Urinary bladder (tissue), 4 donors: ENCODE measurements around the gene CCDC57. TPM values are rescaled to one million over a fixed set of nuclear protein-coding genes. Genes with fewer than 3 reads are reported as not detected.

ENCODE experiments used
- DNase-seq: peaks from one replicate; pipeline ENCODE4 v3.0.0-alpha.2; 2015; ENCODE audit errors: extremely low spot score
- H3K27ac ChIP-seq: one replicate; pipeline ENCODE4 v1.5.1; 2013; ENCODE audit warnings: low read depth, mild to moderate bottlenecking, moderate library complexity
- H3K36me3 ChIP-seq: one replicate; pipeline ENCODE4 v1.6.1; 2013; ENCODE audit warnings: mild to moderate bottlenecking, moderate library complexity; ENCODE audit not compliant: insufficient read depth
- H3K4me1 ChIP-seq: one replicate; pipeline ENCODE4 v1.6.1; 2013; ENCODE audit warnings: mild to moderate bottlenecking, moderate library complexity; ENCODE audit not compliant: insufficient read depth
- H3K4me3 ChIP-seq: one replicate; pipeline ENCODE4 v1.5.1; 2013; ENCODE audit warnings: low read depth, low read length
- WGBS: extraction: QIAGEN DNeasy Blood & Tissue Kit; methylation state at CpG from one replicate; pipeline ENCODE4 v1.1.7; 2013; 5-methylcytosine and 5-hydroxymethylcytosine counted together
- polyA plus RNA-seq: library from polyadenylated mRNA; stranded (reverse); fragments of 200-250 nt; gene quantifications from one replicate; pipeline ENCODE4 v1.2.3, GENCODE V29; 2013
- total RNA-seq: library from RNA; depleted of rRNA; stranded (reverse); fragments of >200 nt; gene quantifications from one replicate; pipeline ENCODE4 v1.2.3, GENCODE V29; 2014
- donor health status: healthy with polysubstance abuse.
- donor health status: healthy.

The CCDC57 gene
- total and polyA plus RNA-seq, 2 donors = 23.7 to 25.9 TPM

DNA sequence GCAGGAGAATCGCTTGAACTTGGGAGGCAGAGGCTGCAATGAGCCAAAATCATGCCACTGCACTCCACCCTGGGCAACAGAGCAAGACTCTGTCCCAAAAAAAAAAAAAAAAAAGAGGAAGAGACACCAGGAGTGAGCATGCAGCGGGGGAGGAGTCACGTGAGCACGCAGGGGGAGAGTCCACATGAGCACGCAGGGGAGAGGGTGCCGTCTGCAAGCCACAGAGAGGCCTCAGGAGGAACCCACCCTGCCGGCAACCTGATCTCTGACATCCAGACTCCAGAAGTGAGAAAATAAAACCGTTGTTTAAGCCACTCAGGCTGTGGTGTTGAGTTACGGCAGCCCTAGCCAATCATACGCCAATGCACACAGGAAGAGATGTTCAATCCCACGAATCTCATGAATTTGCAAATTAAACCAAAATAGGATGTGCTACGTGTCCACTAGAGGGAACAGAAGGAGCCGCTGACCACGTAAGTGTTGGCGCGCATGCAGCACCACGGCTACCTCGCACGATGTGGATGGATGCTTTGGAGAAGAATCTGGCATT is 42.2 kb downstream of the CCDC57 start:
- Histone ChIP-seq H3K4me3 (no peak overlapping the region), H3K27ac (no peak overlapping the region), H3K36me3 (no peaks in the 10 kb centered on the region), H3K4me1 (no peaks in the 10 kb centered on the region)
- DNase-seq = no peak
- WGBS = 82% methylated on average over 19 of the region's 19 CpGs

DNA sequence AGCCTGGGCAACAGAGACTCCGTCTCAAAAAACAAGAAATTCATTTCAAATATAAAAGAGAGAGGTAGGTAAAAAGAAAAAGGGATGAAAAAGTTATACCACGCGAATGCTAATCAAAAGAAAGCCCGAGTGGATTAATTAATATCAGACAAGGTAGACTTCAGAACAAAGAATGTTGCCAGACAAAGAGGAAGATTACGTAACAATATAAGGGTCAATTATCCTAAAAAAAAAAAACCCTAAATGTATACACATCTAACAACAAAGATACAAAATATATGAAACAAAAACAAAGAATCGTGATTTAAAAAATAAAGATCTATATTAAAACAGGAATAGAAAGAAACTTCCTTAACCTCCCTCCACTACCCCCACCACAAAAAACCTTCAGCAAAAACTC is 44.1 kb downstream of the CCDC57 start:
- 92% methylated on average over 6 of the region's 6 CpGs for WGBS
- no peaks in the 10 kb centered on the region for H3K36me3 ChIP-seq
- no peak overlapping the region for H3K27ac ChIP-seq
- H3K4me1 ChIP-seq = no peaks in the 10 kb centered on the region
- no peak overlapping the region for H3K4me3 ChIP-seq
- no peak for DNase-seq

DNA sequence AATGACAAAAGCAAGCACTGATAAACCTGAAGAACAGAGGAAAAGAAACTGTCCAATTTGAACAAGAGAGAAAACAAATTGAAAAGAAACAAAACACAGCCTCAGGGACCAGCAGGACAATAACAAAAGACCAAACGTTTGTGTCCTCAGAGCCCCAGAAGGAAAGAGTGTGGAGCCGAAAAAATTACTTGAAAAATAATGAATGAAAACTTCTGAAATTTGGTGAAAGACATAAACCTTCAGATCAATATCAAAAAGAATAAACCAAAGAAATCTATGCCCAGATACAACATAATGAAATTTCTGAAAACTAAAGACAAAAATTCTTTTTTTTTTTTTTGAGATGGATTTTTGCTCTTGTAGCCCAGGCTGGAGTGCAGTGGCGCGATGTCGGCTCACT is 45.6 kb downstream of the CCDC57 start:
- 95% methylated on average over 5 of the region's 5 CpGs for WGBS
- Histone ChIP-seq H3K36me3 (peaks cover 2% of the 10 kb centered on the region), H3K4me1 (no peaks in the 10 kb centered on the region), H3K27ac (no peak overlapping the region), H3K4me3 (no peak overlapping the region)
- DNase-seq = no peak

DNA sequence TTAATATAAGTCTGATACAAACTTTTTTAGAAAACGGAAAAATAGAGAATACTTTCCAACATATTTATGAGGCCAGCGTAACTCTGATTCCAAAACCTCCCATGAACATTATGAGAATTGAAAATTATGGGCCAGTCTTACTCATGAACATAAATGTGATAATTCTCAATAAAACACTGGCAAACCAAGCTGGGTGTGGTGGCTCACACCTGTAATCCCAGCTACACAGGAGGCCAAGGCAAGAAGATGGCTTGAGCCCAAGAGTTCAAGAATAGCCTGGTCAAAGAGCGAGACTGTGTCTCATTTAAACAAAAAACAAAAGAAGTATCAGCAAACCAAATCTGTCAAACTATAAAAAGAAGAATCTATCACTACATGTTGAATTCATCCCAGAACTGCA is 47.8 kb downstream of the CCDC57 start:
- no peak for DNase-seq

DNA sequence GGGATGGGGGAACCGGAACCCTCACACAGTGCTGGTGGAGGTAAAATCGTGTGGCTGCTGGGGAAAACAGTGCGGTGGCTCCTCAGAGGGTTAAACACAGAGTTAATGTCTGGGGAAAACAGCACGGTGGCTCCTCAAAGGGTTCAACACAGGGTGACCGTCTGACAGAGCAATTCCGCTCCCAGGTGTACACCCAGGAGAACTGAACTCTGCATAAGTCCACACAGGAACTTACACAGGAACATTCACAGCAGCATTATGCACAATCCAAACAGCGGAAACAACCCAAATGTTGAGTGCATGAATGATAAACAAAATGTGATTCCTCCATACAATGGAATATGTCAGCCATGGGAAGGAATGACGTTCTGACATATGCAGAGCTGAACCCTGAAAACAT is 51.4 kb downstream of the CCDC57 start:
- H3K4me1 ChIP-seq = no peaks in the 10 kb centered on the region
- WGBS = 89% methylated on average over 8 of the region's 8 CpGs
- peaks cover 2% of the 10 kb centered on the region for H3K36me3 ChIP-seq
- no peak overlapping the region for H3K27ac ChIP-seq
- H3K4me3 ChIP-seq = no peak overlapping the region
- DNase-seq = no peak

More for the DNA sequence above, 47.8 kb downstream of the CCDC57 start:
- H3K36me3 ChIP-seq = peaks cover 2% of the 10 kb centered on the region
- no peak overlapping the region for H3K27ac ChIP-seq
- 99% methylated on average over 3 of the region's 3 CpGs for WGBS
- no peaks in the 10 kb centered on the region for H3K4me1 ChIP-seq
- H3K4me3 ChIP-seq = no peak overlapping the region

DNA sequence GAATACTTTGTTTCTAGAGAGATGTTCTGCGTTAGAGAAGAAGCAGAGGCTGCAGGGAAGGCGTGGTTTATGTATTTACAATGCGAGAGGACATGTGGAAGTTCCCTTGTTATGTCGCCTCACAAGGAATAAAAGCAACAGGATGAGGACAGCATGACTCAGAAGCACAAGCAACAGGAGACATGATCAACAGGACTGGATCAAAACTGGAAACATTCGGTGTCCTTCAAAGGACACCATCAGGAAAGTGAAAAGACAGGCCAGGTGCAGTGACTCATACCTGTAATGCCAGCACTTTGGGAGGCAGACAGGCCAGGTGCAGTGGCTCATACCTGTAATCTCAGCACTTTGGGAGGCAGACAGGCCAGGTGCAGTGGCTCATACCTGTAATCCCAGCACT is 52.6 kb downstream of the CCDC57 start:
- Histone ChIP-seq H3K4me1 (no peaks in the 10 kb centered on the region), H3K4me3 (no peak overlapping the region), H3K36me3 (peaks cover 2% of the 10 kb centered on the region), H3K27ac (no peak overlapping the region)
- no peak for DNase-seq
- 73% methylated on average over 5 of the region's 5 CpGs for WGBS

DNA sequence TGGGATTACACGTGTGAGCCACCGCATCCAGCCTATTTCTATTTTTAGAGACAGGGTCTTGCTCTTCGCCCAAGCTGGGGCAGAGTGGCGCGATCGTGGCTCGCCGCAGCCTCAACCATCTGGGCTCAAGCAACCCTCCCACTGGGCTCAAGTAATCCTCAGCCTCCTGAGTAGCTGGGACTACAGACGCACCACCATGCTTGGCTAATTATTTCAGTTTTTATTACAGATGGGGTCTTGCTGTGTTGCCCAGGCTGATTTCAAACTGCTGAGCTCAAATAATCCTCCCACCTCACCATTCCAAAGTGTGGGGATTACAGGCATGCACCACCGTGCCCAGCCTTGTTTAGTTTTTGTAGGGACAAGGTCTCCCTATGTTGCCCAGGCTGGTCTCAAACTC is 53.8 kb downstream of the CCDC57 start:
- Histone ChIP-seq H3K4me3 (no peak overlapping the region), H3K27ac (no peak overlapping the region), H3K4me1 (no peaks in the 10 kb centered on the region), H3K36me3 (peaks cover 2% of the 10 kb centered on the region)
- no peak for DNase-seq
- WGBS = 88% methylated on average over 10 of the region's 10 CpGs

DNA sequence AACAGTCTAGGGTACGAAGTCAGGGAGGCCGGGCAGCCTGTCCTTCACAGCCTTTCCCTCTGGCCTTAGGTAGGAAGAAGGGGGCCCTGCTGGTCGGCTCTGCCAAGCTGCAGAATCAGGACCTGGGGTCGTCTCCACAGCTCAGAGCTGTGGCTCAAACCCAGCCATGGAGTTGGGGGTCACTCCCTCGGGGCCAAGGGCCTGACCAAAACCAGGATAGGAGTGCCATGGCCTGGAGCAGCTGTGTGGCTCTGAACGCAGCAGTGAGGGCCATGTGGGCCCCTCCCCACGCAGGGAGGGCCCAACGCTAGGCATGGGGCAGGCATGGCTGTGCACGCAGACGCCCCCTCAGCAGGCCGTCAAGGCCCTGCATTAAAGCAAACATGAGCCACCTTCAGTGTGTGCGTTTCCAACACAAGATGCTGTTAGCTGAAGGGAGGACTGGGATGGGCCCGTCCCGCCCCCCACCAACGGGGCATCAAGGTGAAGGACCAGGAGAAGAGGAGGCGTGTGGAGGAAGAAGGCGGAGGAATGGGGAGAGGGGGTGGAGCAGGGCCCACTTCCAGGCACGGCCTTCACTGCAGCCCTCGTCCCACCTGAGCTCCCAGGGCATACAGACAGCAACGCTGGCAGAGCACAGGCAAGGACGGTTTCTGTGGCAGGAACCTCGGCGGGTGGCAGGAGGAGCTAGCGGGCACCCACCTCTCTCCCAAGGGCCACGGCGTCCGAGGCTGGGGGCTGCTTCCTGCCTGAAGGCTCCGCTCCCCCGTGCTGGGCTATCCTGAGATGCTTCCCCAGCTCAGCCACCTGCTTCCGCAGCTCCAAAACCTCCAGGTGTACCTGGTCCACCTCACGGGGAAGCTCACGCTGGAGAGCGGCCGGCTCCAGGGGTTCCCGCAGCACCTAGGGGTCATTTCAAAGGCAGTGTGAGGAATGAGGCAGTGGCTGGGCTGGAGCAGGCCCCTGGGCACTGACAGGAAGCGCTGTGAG is 55.3 kb downstream of the CCDC57 start:
- H3K4me1 ChIP-seq = no peaks in the 10 kb centered on the region
- WGBS = 88% methylated on average over 36 of the region's 36 CpGs
- no peak overlapping the region for H3K27ac ChIP-seq
- no peaks in the 10 kb centered on the region for H3K36me3 ChIP-seq
- H3K4me3 ChIP-seq = no peak overlapping the region
- DNase-seq = no peak

DNA sequence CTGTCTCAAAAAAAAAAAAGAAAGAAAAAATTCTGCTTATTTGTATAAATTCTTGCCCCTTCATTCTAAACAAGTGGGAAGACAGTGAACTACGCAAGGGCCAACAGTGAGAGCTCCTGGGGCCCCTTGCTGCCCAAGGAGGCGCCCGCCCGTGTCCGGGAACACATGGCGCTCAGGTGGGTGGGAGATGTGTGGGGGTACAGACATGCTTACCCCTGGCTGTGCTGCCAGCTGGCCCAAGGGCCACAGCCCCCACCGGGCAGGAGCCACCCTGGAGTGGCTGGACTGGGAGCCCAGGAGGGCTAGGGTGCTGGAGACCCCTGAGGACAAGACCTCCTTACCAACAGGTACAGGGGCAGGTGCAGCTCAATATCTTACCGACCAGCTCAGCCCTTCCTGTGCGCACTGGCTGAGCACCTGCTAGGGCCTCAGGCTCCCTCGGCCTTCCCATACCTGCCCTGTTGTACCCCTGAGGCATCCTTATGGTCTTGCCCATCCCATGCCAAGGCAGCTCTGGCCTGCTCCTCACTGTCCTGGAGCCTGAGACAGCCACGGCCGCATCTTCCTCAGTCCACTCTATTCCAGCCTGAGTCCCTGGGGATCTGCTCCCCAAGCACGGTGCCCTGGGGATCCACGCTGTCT is 56.2 kb downstream of the CCDC57 start:
- no peaks in the 10 kb centered on the region for H3K36me3 ChIP-seq
- no peak overlapping the region for H3K4me3 ChIP-seq
- H3K27ac ChIP-seq = no peak overlapping the region
- no peak for DNase-seq
- 89% methylated on average over 14 of the region's 14 CpGs for WGBS
- H3K4me1 ChIP-seq = no peaks in the 10 kb centered on the region

DNA sequence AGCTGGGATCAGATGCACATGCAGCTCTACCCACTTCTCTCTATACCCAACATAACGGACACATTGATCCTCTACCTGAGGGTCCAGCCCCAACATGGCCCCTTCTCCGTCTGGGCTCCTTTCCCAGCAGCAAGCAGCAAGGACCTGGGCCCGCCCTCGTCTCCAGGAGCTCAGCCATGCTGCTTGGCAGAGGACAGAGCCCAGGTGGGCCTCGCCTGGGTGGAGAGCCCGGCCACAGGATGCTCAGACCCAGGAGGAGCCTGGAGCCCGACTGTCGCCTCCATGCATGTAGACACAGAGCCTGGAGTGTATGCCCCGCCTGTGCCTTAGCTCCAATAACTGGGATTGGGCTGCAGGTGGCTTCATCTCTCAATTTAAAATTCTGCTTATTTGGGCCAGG is 57.0 kb downstream of the CCDC57 start:
- Histone ChIP-seq H3K4me1 (no peaks in the 10 kb centered on the region), H3K36me3 (no peaks in the 10 kb centered on the region), H3K27ac (no peak overlapping the region), H3K4me3 (no peak overlapping the region)
- no peak for DNase-seq
- 93% methylated on average over 9 of the region's 9 CpGs for WGBS

DNA sequence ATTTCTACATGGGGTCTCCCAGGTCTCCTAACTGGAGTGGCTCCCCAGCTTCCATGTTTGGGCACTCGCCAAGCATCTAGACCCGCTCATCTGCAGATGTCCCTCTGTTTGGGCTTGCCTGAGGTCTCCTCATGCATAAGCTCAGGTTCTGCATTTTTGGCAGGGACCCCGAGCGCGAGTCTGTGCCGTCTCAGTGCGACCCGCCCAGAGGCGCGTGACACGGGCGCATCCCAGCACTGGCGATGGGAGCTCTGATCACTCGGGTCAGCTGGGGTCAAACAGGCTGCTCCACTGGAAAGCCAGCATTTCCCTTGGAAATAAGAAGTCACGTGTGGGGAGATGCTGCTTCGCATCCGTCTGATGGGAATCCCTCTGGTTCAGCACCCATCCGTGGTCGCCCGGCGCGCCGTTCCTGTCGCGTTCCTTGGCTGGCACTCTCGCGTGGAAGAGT is 57.7 kb downstream of the CCDC57 start:
- 89% methylated on average over 27 of the region's 27 CpGs for WGBS
- H3K27ac ChIP-seq = no peak overlapping the region

DNA sequence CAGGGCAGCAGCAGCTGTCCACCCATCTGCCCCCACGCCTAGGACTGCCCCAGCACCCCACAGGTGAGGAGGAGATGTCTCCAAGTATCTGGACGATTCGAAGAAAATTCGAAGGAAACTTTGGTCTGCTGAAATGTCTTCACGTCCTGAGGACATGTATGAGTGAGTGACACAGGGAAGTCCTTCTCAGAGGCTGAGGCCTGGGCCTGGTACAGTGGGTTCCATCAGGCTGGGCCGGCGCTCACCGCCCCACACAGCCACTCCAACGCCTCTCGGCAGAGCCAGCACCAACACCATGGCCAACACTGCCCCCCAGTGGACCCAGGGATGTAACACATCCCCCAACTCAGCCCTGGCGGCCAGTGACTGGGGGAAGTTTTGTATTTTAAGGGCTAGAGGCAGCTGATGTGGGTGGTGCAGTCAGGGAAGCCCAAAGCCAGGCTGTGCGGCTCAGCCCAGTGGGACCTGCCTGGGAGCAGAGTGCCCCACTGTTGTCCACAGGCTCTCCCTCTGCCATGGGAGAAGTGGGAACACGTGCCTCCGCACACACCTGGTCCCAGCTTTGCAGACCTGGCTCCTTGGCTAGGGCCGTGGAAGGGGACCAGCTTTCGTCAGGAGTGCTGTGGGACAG is 58.8 kb downstream of the CCDC57 start:
- DNase-seq = peak; percentile 36
- no peak overlapping the region for H3K4me3 ChIP-seq
- H3K36me3 ChIP-seq = no peaks in the 10 kb centered on the region
- WGBS = 51% methylated on average over 16 of the region's 16 CpGs
- H3K27ac ChIP-seq = no peak overlapping the region
- H3K4me1 ChIP-seq = no peaks in the 10 kb centered on the region

More for the DNA sequence above, 57.7 kb downstream of the CCDC57 start:
- Histone ChIP-seq H3K4me3 (no peak overlapping the region), H3K4me1 (no peaks in the 10 kb centered on the region), H3K36me3 (no peaks in the 10 kb centered on the region)
- no peak for DNase-seq

DNA sequence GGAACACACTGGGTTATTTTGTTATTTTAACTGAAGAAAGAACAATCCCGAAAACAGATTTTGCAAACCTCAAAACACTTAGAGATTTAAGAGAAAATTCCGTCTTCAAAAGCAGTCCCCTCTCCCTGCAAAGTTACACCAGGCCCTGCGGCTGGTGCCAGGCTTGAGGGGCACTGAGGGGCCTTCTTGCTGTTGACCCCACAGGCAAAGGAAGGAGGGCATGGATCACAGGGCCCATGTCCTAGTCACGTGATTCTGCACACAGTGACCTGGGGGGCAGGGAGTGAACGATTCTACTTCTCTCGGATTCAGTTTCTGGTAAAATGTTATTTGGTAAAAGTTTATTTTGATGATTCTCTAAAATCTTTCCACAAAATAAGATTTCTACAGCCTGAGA is 59.3 kb downstream of the CCDC57 start:
- Histone ChIP-seq H3K27ac (no peak overlapping the region), H3K4me3 (no peak overlapping the region)

More for the DNA sequence above, 59.3 kb downstream of the CCDC57 start:
- 87% methylated on average over 6 of the region's 6 CpGs for WGBS
- no peaks in the 10 kb centered on the region for H3K4me1 ChIP-seq
- no peaks in the 10 kb centered on the region for H3K36me3 ChIP-seq
- no peak for DNase-seq
